SK-N-SH treated with all-trans-retinoic acid at 6 μM for 48 hours (cell line): ENCODE results near the gene BSN.

Experiments
- ATAC-seq: fragments of 200-7000 bp; cut with Tn5 transposase; 3 replicates; pipeline ENCODE4 v1.9.1; 2020; ENCODE audit warnings: mild to moderate bottlenecking, moderate library complexity
- ARNTL ChIP-seq: fragments of 450-650 bp; formaldehyde crosslinking; IDR thresholded peaks from 2 replicates; pipeline ENCODE4 v1.5.0; 2020; ENCODE audit warnings: low read depth, mild to moderate bottlenecking, moderate library complexity, borderline replicate concordance
- BACH2 ChIP-seq: fragments of 250-450 bp; sonication (Bioruptor Pico); IDR thresholded peaks from 2 replicates; pipeline ENCODE4 v1.9.0; 2021; ENCODE audit warnings: mild to moderate bottlenecking, borderline replicate concordance
- CREB5 ChIP-seq: fragments of 250-450 bp; sonication (Bioruptor Pico); IDR thresholded peaks from 2 replicates; pipeline ENCODE4 v1.5.1; 2020; ENCODE audit warnings: low read depth, mild to moderate bottlenecking, moderate library complexity
- CSDC2 ChIP-seq: fragments of 250-450 bp; sonication (Bioruptor Pico); IDR thresholded peaks from 2 replicates; pipeline ENCODE4 v1.5.0; 2020; ENCODE audit warnings: mild to moderate bottlenecking, moderate library complexity
- CSRNP3 ChIP-seq: fragments of 250-450 bp; sonication (Bioruptor Pico); IDR thresholded peaks from 2 replicates; pipeline ENCODE4 v1.5.1; 2021; ENCODE audit warnings: mild to moderate bottlenecking, moderate library complexity
- ESRRG ChIP-seq: fragments of 250-450 bp; sonication (Bioruptor Pico); IDR thresholded peaks from 2 replicates; pipeline ENCODE4 v1.6.1; 2021; ENCODE audit warnings: mild to moderate bottlenecking
- GLIS3 ChIP-seq: fragments of 250-450 bp; sonication (Bioruptor Pico); IDR thresholded peaks from 2 replicates; pipeline ENCODE4 v1.5.0; 2020; ENCODE audit warnings: mild to moderate bottlenecking, moderate library complexity
- ISL1 ChIP-seq: fragments of 250-450 bp; sonication (Bioruptor Pico); IDR thresholded peaks from 2 replicates; pipeline ENCODE4 v2.1.2; 2022; ENCODE audit warnings: mild to moderate bottlenecking, moderate library complexity
- OSR1 ChIP-seq: fragments of 250-450 bp; sonication (Bioruptor Pico); IDR thresholded peaks from 2 replicates; pipeline ENCODE4 v1.8.0; 2022; ENCODE audit warnings: moderate library complexity, mild to moderate bottlenecking, inconsistent platforms
- PATZ1 ChIP-seq: fragments of 250-450 bp; sonication (Bioruptor Pico); IDR thresholded peaks from 2 replicates; pipeline ENCODE4 v1.8.0; 2020; ENCODE audit warnings: mild to moderate bottlenecking, moderate library complexity, borderline replicate concordance
- PPARA ChIP-seq: fragments of 250-450 bp; sonication (Bioruptor Pico); IDR thresholded peaks from 2 replicates; pipeline ENCODE4 v1.5.0; 2020; ENCODE audit warnings: mild to moderate bottlenecking, borderline replicate concordance
- RARB ChIP-seq: fragments of 250-450 bp; sonication (Bioruptor Pico); IDR thresholded peaks from 2 replicates; pipeline ENCODE4 v1.8.0; 2021; ENCODE audit warnings: mild to moderate bottlenecking, moderate library complexity
- SNAI2 ChIP-seq: fragments of 250-450 bp; sonication (Bioruptor Pico); IDR thresholded peaks from 2 replicates; pipeline ENCODE4 v1.5.0; 2020; ENCODE audit warnings: mild to moderate bottlenecking, moderate library complexity
- TCF4 ChIP-seq: fragments of 250-450 bp; sonication (Bioruptor Pico); IDR thresholded peaks from 2 replicates; pipeline ENCODE4 v1.8.0; 2021; ENCODE audit warnings: mild to moderate bottlenecking, moderate library complexity, borderline replicate concordance
- TOX ChIP-seq: fragments of 250-450 bp; sonication (Bioruptor Pico); IDR thresholded peaks from 2 replicates; pipeline ENCODE4 v1.8.0; 2021; ENCODE audit warnings: mild to moderate bottlenecking, moderate library complexity, borderline replicate concordance
- TSHZ2 ChIP-seq: fragments of 250-450 bp; sonication (Bioruptor Pico); IDR thresholded peaks from 2 replicates; pipeline ENCODE4 v1.5.0; 2020; ENCODE audit warnings: mild to moderate bottlenecking, moderate library complexity
- ZC3H10 ChIP-seq: fragments of 250-450 bp; sonication (Bioruptor Pico); IDR thresholded peaks from 2 replicates; pipeline ENCODE4 v1.5.1; 2021; ENCODE audit warnings: mild to moderate bottlenecking, moderate library complexity
- ZFP30 ChIP-seq: fragments of 450-650 bp; formaldehyde crosslinking; IDR thresholded peaks from 2 replicates; pipeline ENCODE4 v1.5.0; 2022; ENCODE audit warnings: mild to moderate bottlenecking, moderate library complexity
- ZNF565 ChIP-seq: fragments of 450-650 bp; formaldehyde crosslinking; conservative IDR thresholded peaks from 2 replicates; pipeline ENCODE4 v1.5.0; 2020; ENCODE audit warnings: low read depth, mild to moderate bottlenecking, moderate library complexity

Gene BSN

GRCh38 chr3:49644684-49645083, 90.4 kb downstream of the BSN start:
- no peak for ATAC-seq

GRCh38 chr3:49646236-49646635, 92.0 kb downstream of the BSN start:
- no peak for TF ChIP-seq RARB (CRISPR knock-in tag)
- no peak for TF ChIP-seq BACH2 (CRISPR knock-in tag)
- TF ChIP-seq ZC3H10 (CRISPR knock-in tag): no peak
- TF ChIP-seq ZNF565: no peak
- TF ChIP-seq PPARA (CRISPR knock-in tag): no peak
- TF ChIP-seq TSHZ2 (CRISPR knock-in tag): no peak
- TF ChIP-seq CSDC2 (CRISPR knock-in tag): no peak
- no peak for TF ChIP-seq CREB5 (CRISPR knock-in tag)
- no peak for TF ChIP-seq GLIS3 (CRISPR knock-in tag)
- no peak for ATAC-seq

More at GRCh38 chr3:49644684-49645083, 90.4 kb downstream of the BSN start:
- TF ChIP-seq PPARA (CRISPR knock-in tag) (no peak), TCF4 (no peak), CREB5 (CRISPR knock-in tag) (no peak), ZC3H10 (CRISPR knock-in tag) (no peak), RARB (CRISPR knock-in tag) (no peak)
- TF ChIP-seq, all 23 proteins: peak for 0

- TF ChIP-seq ZC3H10 (CRISPR knock-in tag) (no peak), ESRRG (CRISPR knock-in tag) (no peak), BACH2 (CRISPR knock-in tag) (no peak), SNAI2 (CRISPR knock-in tag) (no peak), OSR1 (CRISPR knock-in tag) (no peak), PATZ1 (CRISPR knock-in tag) (no peak), ZNF565 (no peak), CREB5 (CRISPR knock-in tag) (no peak), ARNTL (CRISPR knock-in tag) (no peak), GLIS3 (CRISPR knock-in tag) (no peak), ZFP30 (CRISPR knock-in tag) (no peak), ISL1 (CRISPR knock-in tag) (no peak)
- TF ChIP-seq, all 23 proteins: peak for 0
- ATAC-seq: no peak
Observed at GRCh38 chr3:49647741-49648140, 93.5 kb downstream of the BSN start.

GRCh38 chr3:49648354-49649019, 94.2 kb downstream of the BSN start:
- ATAC-seq: no peak
- TF ChIP-seq CSRNP3 (CRISPR knock-in tag): no peak
- no peak for TF ChIP-seq ZC3H10 (CRISPR knock-in tag)
- TF ChIP-seq BACH2 (CRISPR knock-in tag): no peak
- TF ChIP-seq ZNF565: no peak
- TF ChIP-seq GLIS3 (CRISPR knock-in tag): no peak
- TF ChIP-seq TOX (CRISPR knock-in tag): no peak
- no peak for TF ChIP-seq CSDC2 (CRISPR knock-in tag)
- TF ChIP-seq ISL1 (CRISPR knock-in tag): no peak
- no peak for TF ChIP-seq TSHZ2 (CRISPR knock-in tag)
- TF ChIP-seq CREB5 (CRISPR knock-in tag): no peak
